Measurements from ENCODE around the gene PTP4A2. TPM values are rescaled to one million over a fixed set of nuclear protein-coding genes. Genes with fewer than 3 reads are reported as not detected.

Gene PTP4A2
- total RNA-seq, 2 donors from 2014 or later: 409 to 770 TPM

DNA sequence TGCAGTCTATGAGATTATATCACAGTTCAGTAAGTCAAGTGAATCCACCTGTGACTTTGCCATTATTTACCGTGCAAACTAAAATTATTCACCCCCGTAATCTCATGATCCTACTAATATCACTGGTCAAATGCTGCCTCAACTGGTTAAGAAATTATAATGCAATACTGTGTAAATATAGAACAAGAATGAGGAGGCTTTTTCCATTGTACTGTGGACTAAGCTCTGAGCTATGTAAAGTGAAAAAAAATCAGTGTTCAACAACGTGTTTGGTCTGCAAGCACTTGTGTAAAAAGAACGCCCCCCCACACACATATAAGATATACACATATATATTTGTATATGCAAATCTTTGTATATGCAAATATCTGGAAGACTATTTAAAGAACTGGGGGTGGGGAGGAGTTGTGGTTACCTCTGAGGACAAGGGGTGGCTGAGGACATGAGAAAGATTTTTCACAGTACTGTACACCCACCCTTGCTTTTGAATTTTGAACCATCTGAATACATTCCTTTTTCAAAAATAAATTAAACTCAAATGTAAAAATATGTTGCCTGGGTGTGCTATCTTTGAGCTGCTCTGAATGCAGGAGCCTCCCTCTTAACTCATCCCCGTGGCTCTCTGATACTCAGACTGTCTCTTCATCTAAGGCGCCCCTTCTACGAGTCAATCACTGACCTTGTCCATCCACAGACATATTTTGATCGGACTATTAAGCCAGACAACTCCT lies 57.0 kb downstream of the PTP4A2 start:
- ATAC-seq (no peak), DNase-seq (ENCODE audit: low spot score) (peak; percentile 25)
- peak overlapping the region in 1 of 2 donors; percentile 24 for H3K27ac Mint-ChIP-seq
- no peaks in the 10 kb centered on the region for H3K36me3 Mint-ChIP-seq
- H3K9me3 Mint-ChIP-seq: no peaks in the 10 kb centered on the region
- H3K4me3 Mint-ChIP-seq: no peak overlapping the region
- H3K27me3 Mint-ChIP-seq: no peaks in the 10 kb centered on the region
- H3K4me1 Mint-ChIP-seq (ENCODE audit: low read depth in 2 of 2): peaks cover 20 to 21% of the 10 kb centered on the region in 2 donors

DNA sequence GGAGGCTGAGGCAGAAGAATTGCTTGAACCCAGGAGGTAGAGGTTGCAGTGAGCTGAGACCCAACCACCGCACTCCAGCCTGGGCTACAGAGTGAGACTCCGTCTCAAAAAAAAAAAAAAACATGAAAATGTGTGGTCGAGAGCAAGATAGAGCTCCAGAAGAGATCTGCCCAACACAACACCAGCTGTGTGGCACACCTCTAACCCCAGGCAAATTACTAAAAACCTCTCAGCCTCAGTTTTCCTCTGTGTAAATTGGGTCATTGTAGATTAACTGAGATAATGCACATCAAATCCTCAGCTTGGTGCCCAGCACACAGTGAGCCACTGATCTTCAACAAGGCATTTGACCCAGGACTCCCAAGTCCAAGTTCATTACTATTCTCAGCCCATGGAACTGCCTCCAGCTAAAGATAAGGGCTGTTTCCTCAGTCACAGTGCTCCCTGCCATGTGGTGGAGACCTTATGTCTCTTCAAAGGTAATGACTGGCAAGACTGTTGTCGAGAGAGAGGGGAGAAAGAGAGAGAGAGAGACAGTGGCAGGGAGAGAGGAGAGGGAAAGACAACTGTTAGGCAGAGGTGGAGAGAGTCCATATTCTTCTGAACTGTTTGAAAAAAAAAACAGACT lies 58.1 kb downstream of the PTP4A2 start:
- peak overlapping the region; percentile 3 to 57 for H3K27ac Mint-ChIP-seq
- no peaks in the 10 kb centered on the region for H3K27me3 Mint-ChIP-seq
- ATAC-seq (no peak), DNase-seq (ENCODE audit: low spot score) (peak; percentile 32)
- no peaks in the 10 kb centered on the region for H3K9me3 Mint-ChIP-seq
- no peaks in the 10 kb centered on the region for H3K36me3 Mint-ChIP-seq
- peak overlapping the region; percentile 30 for H3K4me3 Mint-ChIP-seq
- H3K4me1 Mint-ChIP-seq (ENCODE audit: low read depth in 2 of 2): peaks cover 20 to 24% of the 10 kb centered on the region in 2 donors

DNA sequence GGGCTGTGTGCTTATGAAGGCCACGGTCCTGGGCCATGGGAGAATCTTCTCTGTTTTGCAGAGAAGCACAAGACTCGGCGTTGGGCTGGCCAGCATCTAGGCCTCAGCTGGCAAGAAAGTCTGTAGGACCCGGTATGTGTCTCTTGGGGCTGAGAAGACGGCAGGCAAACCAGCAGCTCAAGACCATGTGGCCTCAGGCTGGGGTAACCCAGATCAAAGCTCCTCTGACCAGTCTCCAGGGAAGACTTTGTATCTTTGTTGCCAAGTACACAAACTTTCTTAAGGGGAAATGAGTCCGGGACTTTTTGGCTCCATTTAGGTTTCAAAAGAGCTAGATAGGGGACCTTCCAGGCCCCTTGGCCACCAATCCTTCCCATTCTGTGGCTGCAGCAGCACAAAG lies 60.1 kb downstream of the PTP4A2 start:
- H3K4me1 Mint-ChIP-seq (ENCODE audit: low read depth in 2 of 2): peaks cover 20 to 34% of the 10 kb centered on the region in 2 donors
- peak overlapping the region in 1 of 2 donors; percentile 35 for H3K27ac Mint-ChIP-seq
- ATAC-seq: no peak
- peaks cover 2% of the 10 kb centered on the region for H3K36me3 Mint-ChIP-seq
- DNase-seq (ENCODE audit: low spot score): no peak
- H3K4me3 Mint-ChIP-seq: no peak overlapping the region
- H3K9me3 Mint-ChIP-seq: peaks cover under 1% of the 10 kb centered on the region
- no peaks in the 10 kb centered on the region for H3K27me3 Mint-ChIP-seq

DNA sequence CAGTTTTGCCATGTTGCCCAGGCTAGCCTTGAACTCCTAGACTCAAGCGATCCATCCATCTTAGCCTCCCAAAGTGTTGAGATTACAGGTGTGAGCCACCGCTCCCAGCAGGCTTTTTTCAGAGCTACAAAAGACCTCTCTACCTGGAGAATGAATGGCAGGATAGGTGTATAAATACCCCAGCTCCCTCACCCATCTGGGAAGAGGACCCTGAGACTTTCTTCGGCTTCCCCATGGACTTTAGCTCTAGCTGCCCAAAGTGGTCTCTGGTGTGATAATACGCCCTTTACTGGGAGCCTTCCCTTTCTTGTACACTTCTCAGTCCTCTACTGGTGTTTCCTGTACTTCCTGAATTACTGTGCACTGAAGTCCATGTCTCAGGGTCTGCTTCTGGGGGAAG lies 60.6 kb downstream of the PTP4A2 start:
- H3K27me3 Mint-ChIP-seq: no peaks in the 10 kb centered on the region
- no peak overlapping the region for H3K4me3 Mint-ChIP-seq
- DNase-seq (ENCODE audit: low spot score) (no peak), ATAC-seq (no peak)
- peaks cover 5% of the 10 kb centered on the region for H3K36me3 Mint-ChIP-seq
- H3K4me1 Mint-ChIP-seq (ENCODE audit: low read depth in 2 of 2): peaks cover 24 to 38% of the 10 kb centered on the region in 2 donors
- peak overlapping the region in 1 of 2 donors; percentile 35 for H3K27ac Mint-ChIP-seq
- H3K9me3 Mint-ChIP-seq: peaks cover 2% of the 10 kb centered on the region

DNA sequence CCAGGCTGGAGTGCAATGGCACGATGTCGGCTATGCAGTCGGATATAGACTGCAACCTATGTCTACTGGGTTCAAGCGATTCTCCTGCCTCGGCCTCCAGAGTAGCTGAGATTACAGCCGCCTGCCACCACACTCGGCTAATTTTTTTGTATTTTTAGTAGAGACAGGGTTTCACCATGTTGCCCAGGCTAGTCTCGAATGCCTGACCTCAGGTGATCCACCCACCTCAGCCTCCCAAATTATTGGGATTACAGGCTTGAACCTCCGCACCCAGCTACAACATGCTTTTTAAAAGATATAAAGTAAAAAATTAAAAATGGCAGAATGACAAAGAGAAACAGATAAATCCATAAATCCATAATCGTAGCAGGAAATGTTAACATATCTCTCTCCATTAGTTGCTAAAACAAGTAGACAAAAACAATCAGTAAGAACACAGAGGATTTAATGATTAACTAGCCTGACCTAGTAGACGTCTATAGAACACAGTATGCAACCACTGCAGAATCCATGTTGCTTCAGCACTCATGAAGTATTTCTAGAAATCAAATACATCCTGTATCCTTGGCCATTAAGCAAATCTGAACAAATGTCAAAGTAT lies 62.4 kb downstream of the PTP4A2 start:
- ATAC-seq (no peak), DNase-seq (ENCODE audit: low spot score) (peak; percentile 5)
- Mint-ChIP-seq H3K4me1 (ENCODE audit: low read depth in 2 of 2) (peaks cover 21 to 35% of the 10 kb centered on the region in 2 donors), H3K9me3 (peaks cover 2% of the 10 kb centered on the region), H3K4me3 (no peak overlapping the region), H3K27me3 (no peaks in the 10 kb centered on the region), H3K27ac (peak overlapping the region in 1 of 2 donors; percentile 10), H3K36me3 (peaks cover 5% of the 10 kb centered on the region)

DNA sequence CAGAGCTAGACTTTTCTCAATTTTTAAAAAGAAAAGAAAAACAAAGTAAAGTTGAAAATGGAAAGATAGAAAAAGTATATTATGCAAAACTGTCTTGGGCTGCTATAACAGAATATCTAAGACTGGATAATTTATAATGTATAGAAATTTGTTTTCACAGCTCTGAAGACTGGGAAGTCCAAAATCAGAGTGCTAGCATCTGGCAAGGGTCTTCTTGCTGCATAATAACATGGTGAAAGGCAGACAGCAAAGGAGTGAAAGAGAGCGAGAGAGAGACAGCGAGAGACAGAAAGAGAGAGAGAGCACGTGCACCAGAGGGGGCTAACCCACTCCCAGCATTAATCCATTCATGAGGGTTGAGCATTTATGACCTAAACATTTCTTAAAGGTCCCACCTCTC lies 63.2 kb downstream of the PTP4A2 start:
- peak overlapping the region in 1 of 2 donors; percentile 20 for H3K27ac Mint-ChIP-seq
- H3K4me1 Mint-ChIP-seq (ENCODE audit: low read depth in 2 of 2): peaks cover 15 to 28% of the 10 kb centered on the region in 2 donors
- no peak for ATAC-seq
- peak; percentile 16 for DNase-seq (ENCODE audit: low spot score)
- peaks cover 5% of the 10 kb centered on the region for H3K36me3 Mint-ChIP-seq
- H3K4me3 Mint-ChIP-seq: no peak overlapping the region
- peaks cover 2% of the 10 kb centered on the region for H3K9me3 Mint-ChIP-seq
- no peaks in the 10 kb centered on the region for H3K27me3 Mint-ChIP-seq

DNA sequence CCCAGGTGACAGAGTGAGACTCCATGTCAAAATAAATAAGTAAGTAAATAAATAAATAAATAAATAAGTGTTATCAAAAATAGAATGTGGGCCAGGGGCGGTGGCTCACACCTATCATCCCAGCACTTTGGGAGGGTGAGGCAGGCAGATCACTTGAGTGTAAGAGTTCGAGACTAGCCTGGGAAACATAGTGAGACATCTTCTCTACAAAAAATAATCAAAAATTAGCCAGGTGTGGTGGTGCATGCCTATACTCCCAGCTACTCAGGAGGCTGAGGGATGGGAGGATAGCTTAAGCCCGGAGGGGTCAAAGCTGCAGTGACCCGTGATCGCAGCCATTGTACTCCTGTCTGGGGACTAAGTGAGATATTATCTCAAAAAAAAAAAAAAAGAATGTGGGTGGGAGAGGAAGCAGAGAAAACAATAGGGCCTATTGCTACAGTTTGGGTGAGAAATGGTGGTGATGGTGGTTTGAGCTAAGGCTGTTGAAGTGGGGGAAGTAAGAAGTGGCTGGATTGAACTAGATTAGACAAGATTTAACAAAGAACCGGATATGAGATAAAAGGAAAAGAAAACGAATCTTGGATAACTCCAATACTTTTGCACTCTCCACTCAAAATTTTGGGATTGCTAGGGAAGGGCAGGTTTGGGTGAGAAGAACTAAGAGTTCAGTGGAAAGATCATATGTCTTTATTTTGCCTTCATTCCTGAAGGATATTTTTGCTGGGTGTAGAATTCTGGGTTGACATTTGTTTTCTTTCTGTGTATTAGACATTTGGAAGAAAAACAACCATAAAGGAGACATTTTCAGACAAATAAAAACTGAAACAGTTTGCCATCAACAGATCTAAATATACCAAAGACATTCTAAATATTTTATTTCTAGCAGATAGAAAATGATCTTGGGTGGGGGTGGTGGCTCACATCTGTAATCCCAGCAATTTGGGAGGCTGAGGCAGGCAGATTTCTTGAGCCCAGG lies 65.2 kb downstream of the PTP4A2 start:
- peaks cover 5% of the 10 kb centered on the region for H3K36me3 Mint-ChIP-seq
- H3K27me3 Mint-ChIP-seq: no peaks in the 10 kb centered on the region
- ATAC-seq (peak; percentile 91 to 92), DNase-seq (ENCODE audit: low spot score) (peak; percentile 69)
- peak overlapping the region; percentile 80 to 85 for H3K27ac Mint-ChIP-seq
- peaks cover 14 to 32% of the 10 kb centered on the region in 2 donors for H3K4me1 Mint-ChIP-seq (ENCODE audit: low read depth in 2 of 2)
- peak overlapping the region; percentile 71 for H3K4me3 Mint-ChIP-seq
- H3K9me3 Mint-ChIP-seq: peaks cover 2% of the 10 kb centered on the region

DNA sequence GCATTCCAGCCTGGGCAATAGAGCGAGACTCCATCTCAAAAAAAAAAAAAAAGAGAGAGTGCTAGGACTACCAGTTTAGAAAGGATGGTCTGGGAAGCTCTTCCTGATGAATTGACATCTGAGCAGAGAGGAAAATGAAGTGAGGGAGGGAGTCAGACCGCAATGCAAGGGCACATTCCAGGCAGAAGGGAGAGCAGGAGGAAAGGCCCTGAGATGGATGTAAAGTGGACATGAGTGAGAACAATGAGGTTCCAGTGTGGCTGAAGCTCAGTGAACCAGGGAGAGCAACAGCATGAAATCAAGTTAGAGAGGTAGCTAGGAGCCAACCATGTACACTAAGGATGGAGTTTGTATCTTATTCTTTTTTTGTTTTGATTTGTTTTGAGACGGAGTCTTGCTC lies 66.5 kb downstream of the PTP4A2 start:
- peaks cover 2% of the 10 kb centered on the region for H3K9me3 Mint-ChIP-seq
- H3K4me1 Mint-ChIP-seq (ENCODE audit: low read depth in 2 of 2): peaks cover 13 to 38% of the 10 kb centered on the region in 2 donors
- peak overlapping the region; percentile 56 for H3K4me3 Mint-ChIP-seq
- ATAC-seq (no peak), DNase-seq (ENCODE audit: low spot score) (peak; percentile 6)
- H3K27ac Mint-ChIP-seq: peak overlapping the region; percentile 19 to 23
- no peaks in the 10 kb centered on the region for H3K27me3 Mint-ChIP-seq
- H3K36me3 Mint-ChIP-seq: peaks cover 5% of the 10 kb centered on the region

DNA sequence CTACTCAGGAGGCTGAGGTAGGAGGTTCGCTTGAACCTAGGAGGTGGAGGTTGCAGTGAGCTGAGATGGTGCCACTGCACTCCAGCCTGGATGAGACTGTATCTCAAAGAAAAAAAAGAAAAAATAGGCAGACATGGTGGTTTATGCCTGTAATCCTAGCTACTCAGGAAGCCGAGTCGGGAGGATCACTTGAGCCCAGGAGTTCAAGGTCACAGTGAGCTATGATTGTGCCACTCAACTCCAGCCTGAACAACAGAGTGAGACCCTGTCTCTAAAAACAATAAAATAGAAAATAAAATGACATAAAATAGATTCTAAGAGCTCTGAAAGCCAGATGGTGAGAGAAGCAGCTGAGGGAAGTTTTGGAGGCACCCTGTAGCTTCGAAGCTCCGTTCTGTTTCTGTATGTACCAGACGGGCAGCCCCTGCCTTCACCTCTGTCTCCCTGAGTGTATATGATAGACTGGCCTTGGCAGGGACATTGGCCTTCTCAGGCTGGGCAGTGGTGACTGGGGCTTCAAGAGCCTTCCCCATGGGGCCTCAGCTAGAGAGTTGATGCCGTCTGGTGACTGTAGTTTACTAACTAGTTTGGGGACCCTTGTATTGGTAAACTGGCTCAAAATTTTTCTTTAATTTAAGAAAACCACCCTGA lies 68.0 kb downstream of the PTP4A2 start:
- DNase-seq (ENCODE audit: low spot score): peak; percentile 26
- peak overlapping the region in 1 of 2 donors; percentile 23 for H3K27ac Mint-ChIP-seq
- peaks cover 2% of the 10 kb centered on the region for H3K9me3 Mint-ChIP-seq
- peaks cover 13 to 32% of the 10 kb centered on the region in 2 donors for H3K4me1 Mint-ChIP-seq (ENCODE audit: low read depth in 2 of 2)
- H3K27me3 Mint-ChIP-seq: no peaks in the 10 kb centered on the region
- ATAC-seq: no peak
- H3K4me3 Mint-ChIP-seq: no peak overlapping the region
- peaks cover 5% of the 10 kb centered on the region for H3K36me3 Mint-ChIP-seq

DNA sequence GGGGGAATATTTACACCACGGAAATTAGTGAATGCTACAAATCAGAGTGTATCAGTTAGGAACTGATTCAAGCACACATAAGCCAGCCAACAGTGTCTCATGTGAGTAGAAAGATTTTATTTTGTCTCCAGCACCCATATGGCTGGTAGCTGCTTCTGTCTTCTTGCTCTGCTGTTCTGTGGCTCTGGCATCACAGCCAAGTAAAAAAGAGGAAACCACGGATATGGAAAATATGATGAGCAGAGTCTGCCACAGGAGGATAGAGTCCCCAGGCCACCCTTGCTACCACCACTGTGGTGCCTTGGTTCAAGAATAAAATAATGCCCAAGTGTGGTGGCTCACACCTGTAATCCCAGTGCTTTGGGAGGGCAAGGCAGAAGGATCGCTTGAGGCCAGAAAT lies 68.7 kb downstream of the PTP4A2 start:
- Mint-ChIP-seq H3K9me3 (peaks cover 2% of the 10 kb centered on the region), H3K27ac (peak overlapping the region in 1 of 2 donors; percentile 71), H3K4me1 (ENCODE audit: low read depth in 2 of 2) (peaks cover 13 to 25% of the 10 kb centered on the region in 2 donors), H3K36me3 (peaks cover 5% of the 10 kb centered on the region), H3K27me3 (no peaks in the 10 kb centered on the region), H3K4me3 (no peak overlapping the region)
- no peak for ATAC-seq
- peak; percentile 35 for DNase-seq (ENCODE audit: low spot score)

DNA sequence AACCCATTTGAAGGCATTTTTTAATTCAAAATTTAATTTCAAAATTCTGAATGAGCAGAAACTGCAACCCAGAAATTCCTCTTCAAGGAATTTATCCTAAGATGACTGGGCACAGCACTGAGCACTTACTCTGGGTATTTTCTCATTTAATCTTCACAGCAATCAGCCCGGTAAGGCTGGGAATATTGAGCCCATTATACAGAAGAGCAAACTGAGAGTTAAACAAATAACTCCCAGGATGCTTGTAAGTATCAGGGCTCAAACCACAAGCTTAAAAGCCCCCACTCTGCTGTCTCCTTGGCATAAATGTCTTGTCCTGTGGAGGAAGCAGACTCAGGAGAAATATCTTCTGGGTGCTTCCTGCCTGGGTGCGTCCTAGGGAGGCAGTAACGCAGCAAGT lies 69.3 kb downstream of the PTP4A2 start:
- Mint-ChIP-seq H3K36me3 (peaks cover 5% of the 10 kb centered on the region), H3K27me3 (no peaks in the 10 kb centered on the region), H3K27ac (peak overlapping the region in 1 of 2 donors; percentile 71), H3K4me1 (ENCODE audit: low read depth in 2 of 2) (peaks cover 13 to 25% of the 10 kb centered on the region in 2 donors), H3K4me3 (no peak overlapping the region), H3K9me3 (peaks cover 2% of the 10 kb centered on the region)
- ATAC-seq: no peak
- no peak for DNase-seq (ENCODE audit: low spot score)

DNA sequence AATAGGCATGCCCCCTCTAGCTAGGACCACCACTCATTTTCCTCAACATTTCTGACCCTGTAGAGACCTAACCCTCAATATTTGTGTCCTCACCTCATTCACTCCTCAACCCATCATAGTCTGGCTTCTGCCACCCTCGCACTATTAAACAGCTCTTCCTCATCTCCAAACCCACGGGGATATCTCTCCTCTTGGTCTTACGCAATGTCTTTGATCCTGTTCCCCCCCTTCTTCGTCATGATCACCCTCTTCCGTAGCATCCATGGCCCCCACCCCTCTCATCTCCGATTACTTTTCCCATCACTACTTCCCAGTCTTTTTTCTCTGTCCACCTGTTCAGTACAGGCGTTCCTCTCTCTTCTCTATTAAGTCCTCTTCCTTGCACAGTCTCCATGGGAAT lies 70.6 kb downstream of the PTP4A2 start:
- H3K27me3 Mint-ChIP-seq: no peaks in the 10 kb centered on the region
- no peak for ATAC-seq

More for the DNA sequence above, 70.6 kb downstream of the PTP4A2 start:
- Mint-ChIP-seq H3K4me1 (ENCODE audit: low read depth in 2 of 2) (peaks cover 7 to 17% of the 10 kb centered on the region in 2 donors), H3K27ac (no peak overlapping the region), H3K9me3 (no peaks in the 10 kb centered on the region), H3K36me3 (no peaks in the 10 kb centered on the region), H3K4me3 (no peak overlapping the region)
- peak; percentile 16 for DNase-seq (ENCODE audit: low spot score)

Data from natural killer cell treated with Interleukin-12 subunit alpha and Interleukin-12 subunit beta and Interleukin-15 and Interleukin-18, amount 100 ng/mL, for 72 hours (primary cell).